HuH-7 (cell line): ENCODE data around the gene ACMSD.
"Not testable (repeated sequence)": the region's sequence is repeated elsewhere in the genome, so short reads cannot be mapped to it uniquely, and the experiment has no call there.

ENCODE experiments used
- DNase-seq: peaks from one replicate; pipeline ENCODE4 v3.0.0; 2011; ENCODE audit warnings: low spot score

The ACMSD gene

DNA sequence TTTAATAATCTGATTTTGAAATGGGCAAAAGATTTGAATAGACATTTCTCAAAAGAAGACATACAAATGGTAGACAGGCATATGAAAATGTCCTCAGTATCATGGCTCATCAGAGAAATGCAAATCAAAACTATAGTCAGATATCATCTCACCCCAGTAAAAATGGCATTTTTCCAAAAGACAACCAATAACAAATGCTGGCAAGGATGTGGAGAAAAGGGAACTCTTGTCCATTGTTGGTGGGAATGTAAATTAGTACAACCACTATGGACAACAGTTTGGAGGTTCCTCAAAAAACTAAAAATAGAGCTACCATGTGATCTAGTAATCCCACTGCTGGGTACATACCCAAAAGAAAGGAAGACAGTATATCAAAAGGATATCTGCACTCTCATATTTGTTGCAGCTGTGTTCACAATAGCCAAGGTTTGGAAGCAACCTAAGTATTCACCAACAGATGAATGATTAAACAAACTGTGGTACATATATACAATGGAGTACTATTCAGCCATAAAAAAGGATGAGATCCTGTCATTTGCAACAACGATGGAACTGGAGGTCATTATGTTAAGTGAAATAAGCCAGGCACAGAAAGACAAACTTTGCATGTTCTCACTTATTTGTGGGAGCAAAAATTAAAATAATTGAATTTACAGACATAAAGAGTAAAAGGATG lies 69.2 kb downstream of the ACMSD start:
- DNase-seq: not testable (repeated sequence)

DNA sequence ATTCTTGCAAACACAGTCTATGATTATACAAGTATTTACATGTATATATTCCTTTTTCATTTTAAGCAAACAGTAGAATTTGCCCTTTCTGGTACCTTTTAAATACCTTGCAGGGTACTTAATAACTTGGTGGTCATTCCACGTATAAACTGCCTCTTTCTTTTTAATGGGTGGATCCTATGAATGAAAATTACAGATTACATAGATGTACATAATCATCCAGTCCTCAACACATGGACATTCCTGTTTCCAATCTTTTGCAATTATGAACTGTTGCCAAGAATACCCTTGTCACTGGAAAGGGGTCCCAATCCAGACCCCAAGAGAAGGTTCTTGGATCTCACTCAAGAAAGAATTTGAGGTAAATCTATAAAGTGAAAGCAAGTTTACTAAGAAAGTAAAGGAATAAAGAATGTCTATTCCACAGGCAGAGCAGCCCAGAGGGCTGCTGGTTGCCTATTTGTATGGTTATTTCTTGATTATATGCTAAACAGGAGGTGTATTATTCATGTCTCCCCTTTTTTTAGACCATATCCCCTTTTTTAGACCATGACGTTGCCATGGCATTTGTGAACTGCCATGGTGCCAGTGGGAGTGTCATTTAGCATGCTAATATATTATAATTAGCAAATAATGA lies 72.5 kb downstream of the ACMSD start:
- no peak for DNase-seq

DNA sequence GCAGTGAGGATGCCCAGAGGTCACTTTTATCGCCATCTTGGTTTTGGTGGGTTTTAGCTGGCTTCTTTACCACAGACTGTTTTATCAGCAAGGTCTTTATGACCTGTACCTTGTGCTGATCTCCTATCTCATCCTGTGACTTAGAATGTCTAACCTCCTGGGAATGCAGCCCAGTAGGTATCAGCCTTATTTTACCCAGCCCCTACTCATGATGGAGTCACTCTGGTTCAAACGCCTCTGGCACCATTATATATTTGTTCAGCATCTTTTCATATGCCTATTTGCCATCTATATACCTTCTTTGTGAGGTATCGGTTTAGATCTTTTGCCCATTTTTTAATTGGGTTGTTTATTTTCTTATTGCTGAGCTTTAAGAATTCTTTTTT lies 73.0 kb downstream of the ACMSD start:
- no peak for DNase-seq

DNA sequence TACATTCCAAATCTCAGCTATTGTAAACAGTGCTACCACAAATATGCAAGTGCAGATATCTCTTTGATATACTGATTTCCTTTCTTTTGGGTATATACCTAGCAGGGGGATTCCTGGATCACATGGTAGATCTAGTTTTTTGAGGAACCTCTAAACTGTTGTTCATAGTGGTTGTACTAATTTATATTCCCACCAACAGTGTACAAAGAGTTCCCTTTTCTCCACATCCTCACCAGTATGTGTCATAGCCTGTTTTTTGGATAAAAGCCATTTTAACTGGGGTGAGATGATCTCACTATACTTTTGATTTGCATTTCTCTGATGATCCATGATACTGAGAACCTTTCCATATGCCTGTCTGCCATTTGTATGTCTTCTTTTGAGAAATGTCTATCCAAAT lies 73.9 kb downstream of the ACMSD start:
- no peak for DNase-seq

DNA sequence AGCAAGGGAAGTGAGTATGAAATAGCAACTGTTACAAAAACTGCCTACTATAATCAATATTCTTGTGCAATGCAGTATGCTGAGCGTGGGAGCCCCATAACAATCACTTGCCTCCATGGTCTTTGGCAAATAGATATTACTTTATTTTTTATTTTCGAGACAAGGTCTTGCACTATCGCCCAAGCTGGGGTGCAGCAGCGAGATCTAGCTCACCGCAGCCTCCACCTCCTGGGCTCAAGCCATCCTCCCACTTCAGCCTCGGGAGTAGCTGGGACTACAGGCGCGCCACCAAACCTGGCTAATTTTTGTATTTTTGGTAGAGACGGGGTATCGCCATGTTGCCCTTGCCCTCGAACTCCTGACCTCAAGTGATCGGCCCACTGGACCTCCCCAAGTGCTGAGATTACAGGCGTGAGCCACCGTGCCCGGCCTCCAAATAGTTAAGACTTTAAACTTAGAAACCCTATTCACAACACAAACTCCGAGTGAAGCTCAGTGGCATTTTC lies 79.0 kb downstream of the ACMSD start:
- DNase-seq: no peak

DNA sequence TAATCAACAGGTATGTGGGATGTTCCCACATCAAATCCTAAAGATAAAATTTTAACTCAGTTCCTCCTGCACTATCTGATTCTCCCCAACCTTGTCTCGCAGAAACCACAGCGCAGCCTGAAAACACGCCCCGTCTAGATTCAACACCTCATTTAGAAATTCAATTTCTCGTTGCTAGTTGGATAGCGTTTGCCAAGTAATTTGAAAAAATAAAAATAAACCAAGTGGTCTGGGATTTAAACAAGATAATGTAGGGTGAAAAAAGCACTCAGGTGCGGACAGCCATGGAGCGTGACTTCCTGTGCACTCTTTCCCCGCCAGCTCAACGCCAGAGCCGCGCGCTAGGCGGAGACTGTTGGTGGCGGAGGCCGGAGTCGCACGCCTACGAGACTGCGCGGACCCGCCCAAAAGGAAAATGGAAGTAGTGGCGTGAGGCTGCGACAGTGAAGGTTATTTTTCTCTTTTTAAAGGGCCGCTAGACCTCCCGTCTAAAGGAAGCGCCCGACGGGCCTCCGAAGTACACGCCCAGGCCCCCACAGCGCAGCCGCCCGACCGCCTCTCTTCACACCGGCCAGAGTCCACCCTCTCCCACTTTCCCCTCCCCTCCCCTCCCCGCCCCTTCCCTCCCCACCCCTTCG lies 79.6 kb downstream of the ACMSD start:
- no peak for DNase-seq

DNA sequence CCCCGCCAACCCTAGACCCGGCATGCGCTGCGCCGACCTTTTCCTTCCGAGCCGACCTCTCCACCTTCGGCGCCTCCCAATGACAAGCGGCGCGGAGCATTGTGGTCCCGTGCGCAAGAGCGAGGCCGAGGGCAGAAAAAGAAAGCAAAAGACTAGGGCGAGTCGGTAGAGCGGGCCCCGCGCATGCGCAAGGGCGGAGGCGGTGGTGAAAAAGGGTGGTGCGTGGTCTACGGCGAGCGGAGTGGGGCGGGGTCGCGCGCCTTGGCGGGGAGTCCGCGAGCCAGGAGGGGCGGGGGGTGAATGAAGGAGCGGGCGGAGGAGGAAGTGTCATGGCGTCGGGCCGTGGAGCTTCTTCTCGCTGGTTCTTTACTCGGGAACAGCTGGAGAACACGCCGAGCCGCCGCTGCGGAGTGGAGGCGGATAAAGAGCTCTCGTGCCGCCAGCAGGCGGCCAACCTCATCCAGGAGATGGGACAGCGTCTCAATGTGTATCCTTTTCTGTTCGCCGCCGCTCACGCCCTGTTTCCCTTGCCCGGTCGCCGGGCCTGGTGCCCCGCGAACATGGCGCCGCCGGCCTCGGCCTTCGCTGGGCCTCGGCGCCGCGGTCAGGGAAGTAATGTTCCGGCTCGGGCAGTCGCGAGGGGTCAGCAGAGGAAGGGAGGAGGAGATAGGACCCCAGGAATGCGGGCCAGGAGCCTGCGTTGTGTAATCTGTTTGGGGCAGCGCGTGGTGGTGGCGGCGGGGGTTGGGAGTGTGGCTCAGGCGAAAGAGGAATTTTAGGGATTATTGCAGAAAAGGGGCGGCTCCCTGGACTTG lies 80.3 kb downstream of the ACMSD start, which contains the start of gene CCNT2:
CCNT2 (plus strand) TSS at position 297 of the 815 bp plus-strand sequence; CDS start at position 330, 33 bp downstream.
- DNase-seq: peak; percentile 93

DNA sequence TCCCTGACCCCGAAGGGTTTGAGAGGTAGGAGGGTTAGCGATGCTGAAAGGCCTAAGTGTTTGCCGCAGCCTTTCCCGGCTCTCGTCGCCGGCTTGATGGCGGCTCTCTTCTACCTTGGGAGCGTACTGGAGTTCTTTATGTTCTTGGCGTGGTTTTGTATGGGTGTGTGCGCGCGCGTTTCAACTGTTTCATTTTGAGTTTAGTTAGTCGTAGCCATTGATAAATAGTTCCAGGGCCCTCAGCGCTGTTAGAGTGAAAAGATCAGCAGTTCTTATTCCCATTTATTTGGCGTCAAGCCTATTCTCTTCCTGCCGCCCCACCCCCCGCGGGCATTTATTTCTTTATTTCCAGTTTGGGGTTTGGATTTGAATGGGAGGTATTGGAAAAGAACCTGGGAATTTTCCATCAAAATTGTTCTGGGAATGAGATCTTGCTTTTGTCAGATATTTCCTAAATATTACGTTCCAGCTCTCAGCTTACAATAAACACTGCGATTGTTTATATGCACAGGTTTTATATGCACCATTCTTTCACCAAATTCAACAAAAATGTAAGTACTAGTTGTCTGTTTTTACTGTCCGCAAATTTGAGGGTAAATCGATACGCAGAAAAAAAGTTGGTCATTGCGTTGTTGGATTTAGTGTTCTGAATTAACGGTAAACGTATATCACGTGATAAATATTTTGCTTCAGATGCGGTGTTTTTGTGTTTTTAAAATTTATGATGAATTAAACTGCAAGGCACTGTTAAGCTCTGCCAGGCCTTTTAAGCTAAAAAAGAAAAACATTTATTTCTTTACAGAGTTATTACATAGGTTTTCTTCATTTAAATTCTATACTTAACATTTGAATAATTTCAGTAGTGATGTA lies 81.2 kb downstream of the ACMSD start:
- no peak for DNase-seq

DNA sequence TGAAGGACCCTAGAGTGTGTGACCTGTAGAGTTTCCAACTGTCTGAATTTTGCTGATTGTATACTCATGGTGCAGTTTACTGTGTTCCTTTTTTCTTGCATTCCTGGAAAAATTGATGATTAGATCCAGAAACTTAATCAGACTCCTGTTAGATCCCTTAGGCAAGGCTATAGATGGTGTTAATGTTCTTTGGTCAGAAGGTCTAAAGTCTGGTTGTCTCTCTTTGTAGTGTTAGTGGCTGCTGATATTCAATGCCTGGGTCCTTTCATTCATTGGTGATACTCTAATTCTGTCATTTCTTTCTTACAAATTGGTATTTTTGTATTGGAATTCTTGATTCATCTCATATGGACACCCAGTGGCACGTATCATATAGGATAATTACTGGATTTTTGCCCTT lies 86.5 kb downstream of the ACMSD start:
- DNase-seq: no peak

DNA sequence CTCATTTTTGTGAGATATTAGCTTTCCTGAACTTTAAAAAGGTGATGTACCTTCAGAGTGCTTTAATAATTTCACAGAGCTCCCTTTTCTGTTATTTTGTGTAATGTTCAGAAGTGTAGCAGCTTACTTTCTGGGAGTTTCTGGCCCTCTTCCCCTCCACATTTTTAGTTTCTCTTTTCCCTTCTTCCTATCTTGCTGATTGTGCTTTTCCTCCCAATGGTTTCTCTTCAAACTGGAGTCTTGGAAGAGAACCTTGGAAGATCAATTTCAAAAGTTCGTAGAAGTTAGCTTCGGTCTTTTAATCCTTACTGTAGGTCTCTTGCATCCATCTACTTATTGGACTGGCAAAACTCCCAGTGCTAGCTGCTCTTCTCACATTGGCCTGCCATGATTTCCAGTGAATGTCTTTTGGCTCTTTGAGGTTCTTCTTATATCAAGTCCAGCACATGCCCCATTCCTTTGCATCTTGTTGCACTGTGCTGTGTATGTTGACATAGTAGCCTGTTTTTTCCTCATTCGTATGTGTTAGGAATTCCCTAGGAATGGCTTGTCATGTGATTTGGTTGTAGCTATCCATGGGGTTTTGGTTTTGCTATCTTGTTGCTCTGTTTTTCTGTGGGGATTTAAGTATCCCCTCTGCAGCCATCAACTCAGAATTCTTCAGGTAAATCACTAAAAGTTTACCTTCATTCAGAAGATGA lies 88.0 kb downstream of the ACMSD start:
- DNase-seq: no peak

DNA sequence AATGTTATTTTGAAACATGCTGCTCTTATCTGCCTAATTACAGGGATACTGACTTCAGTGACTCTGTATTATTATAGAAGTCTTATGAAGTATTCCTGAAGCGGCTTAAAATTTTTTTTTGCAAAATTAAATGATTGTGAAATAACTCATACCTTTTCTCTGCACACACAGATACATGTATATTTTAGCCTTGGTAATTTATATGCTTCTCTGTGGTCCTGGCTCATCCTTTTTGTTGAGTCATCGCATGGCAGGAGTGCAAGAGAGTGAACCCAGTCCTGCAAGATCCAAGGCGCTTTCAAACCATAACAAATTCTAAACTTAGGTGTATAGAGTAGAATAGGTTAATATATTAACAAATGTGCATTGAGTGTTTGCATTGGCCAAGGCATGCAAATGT lies 88.8 kb downstream of the ACMSD start:
- no peak for DNase-seq

DNA sequence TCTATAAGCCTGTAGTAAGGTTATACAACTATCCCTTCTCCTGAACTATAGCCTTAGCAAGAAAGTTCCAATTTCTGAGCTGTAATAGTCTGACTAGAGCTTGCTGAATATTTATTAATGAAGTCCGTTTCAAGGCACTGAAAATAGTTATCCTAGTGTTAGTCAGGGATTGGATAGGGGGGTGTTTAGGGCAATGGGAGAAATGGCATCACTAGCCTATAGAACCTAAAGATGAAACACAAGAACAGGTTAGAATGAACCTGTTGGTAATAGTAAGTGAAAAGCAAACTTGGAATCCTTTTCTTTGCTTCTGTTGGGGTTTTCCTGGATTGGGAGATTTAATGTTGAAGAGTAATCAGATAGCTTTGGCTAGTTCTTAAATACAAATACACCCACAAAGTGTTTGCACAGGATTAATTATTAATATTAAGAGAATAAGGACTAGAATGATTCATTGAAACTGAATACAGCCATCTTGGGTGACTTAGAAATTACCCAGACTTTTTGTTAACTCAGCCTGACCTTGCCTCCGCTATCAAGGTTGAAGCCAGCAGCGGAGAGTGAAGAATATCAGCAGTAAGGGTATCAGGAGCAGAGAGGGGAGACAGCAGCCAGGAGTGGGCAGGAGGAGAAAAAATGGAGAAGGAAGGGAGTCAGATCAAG lies 94.6 kb downstream of the ACMSD start:
- DNase-seq: no peak

DNA sequence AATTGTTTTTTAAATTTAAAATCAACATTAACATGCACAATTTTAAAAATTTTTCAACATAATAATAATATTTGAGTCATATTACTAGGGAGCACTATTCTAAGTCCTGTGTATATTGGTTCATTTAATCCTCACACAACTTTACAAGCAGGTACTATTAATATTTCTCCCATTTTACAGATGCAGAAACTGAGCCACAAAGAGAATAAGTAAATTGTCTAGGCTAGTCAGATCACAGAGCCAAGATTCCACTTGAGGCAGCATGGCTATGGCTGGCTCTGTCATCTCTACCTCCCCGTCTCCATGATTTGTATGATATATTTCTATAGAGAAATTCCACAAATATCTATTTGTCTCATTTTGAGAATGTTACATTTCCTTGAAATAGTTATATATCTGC lies 95.3 kb downstream of the ACMSD start:
- DNase-seq: no peak

DNA sequence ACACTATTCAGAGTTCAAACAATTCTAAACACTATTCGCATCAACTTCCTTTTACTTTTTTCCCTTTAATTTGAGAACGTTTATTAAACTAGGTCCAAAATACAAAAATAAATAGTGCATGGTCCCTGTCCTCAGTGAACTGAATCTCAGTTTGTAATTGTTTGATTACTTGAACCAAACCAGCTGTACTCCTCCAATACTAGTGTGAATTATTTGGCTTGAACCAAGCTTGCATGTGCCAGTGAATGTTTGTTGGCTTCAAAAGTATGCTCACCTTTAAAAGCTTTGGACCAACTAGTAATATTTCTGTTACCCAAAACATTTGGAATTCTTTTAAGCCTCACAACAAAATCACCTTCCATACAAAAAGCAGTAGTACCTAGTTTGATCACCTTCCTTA lies 95.7 kb downstream of the ACMSD start:
- no peak for DNase-seq

DNA sequence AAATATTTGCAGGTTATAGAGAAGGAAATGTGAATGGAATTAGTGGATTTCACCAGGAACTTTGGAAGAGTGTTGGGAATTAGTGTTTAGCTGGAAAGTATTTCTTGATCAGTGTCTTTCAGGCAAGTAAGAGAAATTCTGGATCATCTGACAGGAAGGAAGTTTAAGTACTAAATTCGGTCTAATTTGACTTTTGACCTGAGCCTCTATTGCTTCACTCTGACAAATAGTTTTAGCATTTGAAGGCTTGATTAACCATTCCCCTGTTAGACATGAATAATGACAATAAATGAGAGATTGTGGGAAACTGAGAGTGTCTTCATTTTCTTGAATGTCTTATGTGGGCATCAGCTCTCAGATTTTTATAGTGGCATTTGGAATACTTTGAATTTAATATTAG lies 96.2 kb downstream of the ACMSD start:
- no peak for DNase-seq

DNA sequence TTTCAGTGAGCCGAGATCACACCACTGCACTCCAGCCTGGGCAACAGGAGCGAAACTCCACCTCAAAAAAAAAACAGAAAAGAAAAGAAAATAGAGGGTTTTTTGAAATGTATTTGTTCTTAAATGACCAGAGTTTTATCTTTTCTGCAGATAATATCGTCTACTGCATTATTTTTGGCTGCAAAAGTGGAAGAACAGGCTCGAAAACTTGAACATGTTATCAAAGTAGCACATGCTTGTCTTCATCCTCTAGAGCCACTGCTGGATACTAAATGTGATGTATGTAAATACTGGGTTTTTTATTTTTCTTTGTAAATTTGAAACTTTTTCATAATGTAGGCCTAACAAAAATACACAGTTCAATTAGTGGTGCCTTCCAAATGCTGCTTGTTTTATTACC lies 98.3 kb downstream of the ACMSD start:
- DNase-seq: no peak

DNA sequence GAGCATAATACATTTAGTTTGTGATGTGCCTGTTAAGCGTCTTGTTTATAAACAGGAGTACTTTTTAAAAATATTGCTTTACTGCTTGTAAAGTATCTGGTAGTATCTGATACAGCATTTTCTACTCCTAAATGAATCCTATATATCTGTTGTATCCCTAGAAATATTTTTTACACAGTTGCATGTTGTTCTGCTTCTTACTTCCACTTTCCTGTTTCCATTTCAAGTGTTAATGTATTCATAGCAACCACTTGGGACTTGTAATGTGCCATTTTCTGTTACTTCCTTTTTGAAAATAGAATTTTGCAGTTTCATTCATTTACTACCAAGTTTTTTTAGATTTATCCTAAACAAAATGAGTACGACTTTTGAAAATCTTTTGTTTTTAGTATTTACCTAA lies 105.1 kb downstream of the ACMSD start:
- DNase-seq: no peak

DNA sequence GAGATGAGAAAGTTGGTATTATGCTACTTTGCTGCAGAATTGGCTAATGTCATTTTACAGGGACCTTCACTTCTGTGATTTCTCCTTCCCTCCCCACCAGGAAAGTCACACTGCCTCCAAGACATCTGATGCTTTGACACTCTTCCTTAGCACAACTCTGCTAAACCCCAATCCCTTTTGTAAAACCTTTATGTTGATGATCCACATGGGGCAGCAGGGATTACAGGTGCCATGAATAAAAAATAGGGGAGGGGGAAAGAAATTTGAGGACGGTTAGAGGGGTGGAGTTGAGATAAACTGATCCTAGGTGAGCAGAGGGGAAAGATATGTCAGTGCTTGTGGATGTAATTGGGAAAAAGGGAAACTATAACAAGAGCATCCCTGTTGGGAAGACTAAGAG lies 106.6 kb downstream of the ACMSD start:
- no peak for DNase-seq

DNA sequence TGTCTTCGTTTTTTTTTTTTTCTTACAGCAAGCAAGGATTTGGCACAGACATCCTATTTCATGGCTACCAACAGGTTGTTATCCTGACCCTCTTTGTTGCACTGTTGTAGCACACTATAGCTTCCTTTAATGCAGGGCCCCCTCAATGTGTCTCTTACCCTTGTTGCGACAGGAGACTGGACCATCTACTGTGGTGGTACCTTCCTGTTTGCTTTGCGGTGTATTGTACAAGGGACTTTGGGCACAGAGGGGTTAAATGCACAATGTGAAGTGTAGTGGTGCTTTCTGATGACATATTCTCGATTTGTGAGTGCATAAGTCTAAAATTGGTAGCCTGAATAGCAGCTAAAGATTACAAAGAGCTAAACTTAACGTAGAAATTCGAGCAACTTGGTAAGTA lies 107.7 kb downstream of the ACMSD start:
- DNase-seq: no peak

DNA sequence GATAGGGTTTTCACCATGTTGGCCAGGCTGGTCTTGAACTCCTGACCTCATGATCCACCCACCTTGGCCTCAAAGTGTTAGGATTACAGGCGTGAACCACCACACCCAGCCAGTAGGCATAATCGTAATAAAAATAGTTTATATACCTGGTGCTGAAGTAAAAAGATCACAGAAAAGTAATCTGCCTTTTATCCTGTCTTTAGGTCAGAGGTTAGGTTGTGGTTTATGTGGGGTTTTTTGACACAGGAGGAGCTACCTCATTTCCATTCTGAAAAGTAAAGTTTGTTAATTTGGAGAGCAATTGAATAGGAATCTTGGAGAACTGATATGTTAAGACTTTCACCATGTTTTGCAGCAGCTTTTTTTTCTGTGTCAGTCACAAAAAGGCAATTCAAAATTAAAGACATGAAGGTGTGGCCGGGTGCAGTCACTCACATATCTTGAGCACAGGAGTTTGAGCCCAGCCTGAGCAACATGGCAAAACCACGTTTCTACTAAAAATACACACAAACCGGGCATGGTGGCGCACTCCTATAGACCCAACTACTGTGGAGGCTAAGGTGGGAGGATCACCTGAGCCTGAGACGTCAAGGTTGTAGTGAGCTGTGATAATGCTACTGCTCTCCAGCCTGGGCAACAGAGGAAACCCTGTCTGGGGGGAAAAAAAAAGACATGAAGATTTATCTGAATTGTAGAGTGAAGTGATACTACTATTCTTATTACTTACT lies 111.7 kb downstream of the ACMSD start:
- no peak for DNase-seq
